Epithelial cell of proximal tubule (primary cell): Measurements from ENCODE around the gene RPP14. TPM values are rescaled to one million over a fixed set of nuclear protein-coding genes. Genes with fewer than 3 reads are reported as not detected.

Source experiments
- DNase-seq: peaks from one replicate; pipeline ENCODE4 v3.0.0-alpha.2; 2011; ENCODE audit warnings: low read depth
- H3K4me3 ChIP-seq: 2 replicates; pipeline ENCODE4 v1.5.1; 2011; ENCODE audit warnings: low read depth, mild to moderate bottlenecking, low read length
- total RNA-seq: library from RNA; depleted of rRNA; stranded (reverse); fragments of >200 nt; gene quantifications from 2 replicates; pipeline ENCODE4 v1.2.3, GENCODE V29; 2015
- TF ChIP-seq, protein P1 (sequence below): conservative IDR thresholded peaks from 2 replicates; pipeline ENCODE4 v1.5.1; 2012; ENCODE audit warnings: low read depth, mild to moderate bottlenecking, low read length

Gene RPP14
- total RNA-seq, 1 donor from 2014 or later: 7.6 TPM

DNA sequence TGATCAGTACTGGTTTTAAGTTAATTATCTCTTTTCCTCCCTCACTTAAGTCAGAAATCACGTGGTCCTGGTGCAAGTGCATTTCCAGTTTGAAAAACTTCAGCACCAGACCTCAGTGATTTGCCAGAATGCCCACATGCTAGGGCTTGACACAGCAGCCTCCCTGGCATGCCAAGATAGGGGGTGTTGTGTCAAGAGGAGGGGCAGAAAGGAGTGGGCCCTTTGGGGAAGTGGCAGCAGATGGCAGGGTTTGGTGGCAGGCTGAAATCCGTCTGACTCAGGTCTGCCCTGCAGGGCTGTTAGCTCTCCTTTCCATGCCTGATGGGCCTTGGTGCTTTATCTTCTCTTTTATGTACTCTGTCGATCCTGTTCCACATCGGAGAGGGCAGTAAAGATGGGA, 50.0 kb downstream of the RPP14 start:
- no peak for DNase-seq
- no peak overlapping the region for H3K4me3 ChIP-seq
- TF ChIP-seq, protein P1, sequence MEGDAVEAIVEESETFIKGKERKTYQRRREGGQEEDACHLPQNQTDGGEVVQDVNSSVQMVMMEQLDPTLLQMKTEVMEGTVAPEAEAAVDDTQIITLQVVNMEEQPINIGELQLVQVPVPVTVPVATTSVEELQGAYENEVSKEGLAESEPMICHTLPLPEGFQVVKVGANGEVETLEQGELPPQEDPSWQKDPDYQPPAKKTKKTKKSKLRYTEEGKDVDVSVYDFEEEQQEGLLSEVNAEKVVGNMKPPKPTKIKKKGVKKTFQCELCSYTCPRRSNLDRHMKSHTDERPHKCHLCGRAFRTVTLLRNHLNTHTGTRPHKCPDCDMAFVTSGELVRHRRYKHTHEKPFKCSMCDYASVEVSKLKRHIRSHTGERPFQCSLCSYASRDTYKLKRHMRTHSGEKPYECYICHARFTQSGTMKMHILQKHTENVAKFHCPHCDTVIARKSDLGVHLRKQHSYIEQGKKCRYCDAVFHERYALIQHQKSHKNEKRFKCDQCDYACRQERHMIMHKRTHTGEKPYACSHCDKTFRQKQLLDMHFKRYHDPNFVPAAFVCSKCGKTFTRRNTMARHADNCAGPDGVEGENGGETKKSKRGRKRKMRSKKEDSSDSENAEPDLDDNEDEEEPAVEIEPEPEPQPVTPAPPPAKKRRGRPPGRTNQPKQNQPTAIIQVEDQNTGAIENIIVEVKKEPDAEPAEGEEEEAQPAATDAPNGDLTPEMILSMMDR: no peak

GRCh38 chr3:58357402-58357801, 51.4 kb downstream of the RPP14 start:
- no peak for DNase-seq
- no peak overlapping the region for H3K4me3 ChIP-seq
- TF ChIP-seq, protein P1: no peak

- TF ChIP-seq, protein P1: no peak
- no peak for DNase-seq
- H3K4me3 ChIP-seq: no peak overlapping the region
Observed at GRCh38 chr3:58358092-58358491, 52.0 kb downstream of the RPP14 start.

DNA sequence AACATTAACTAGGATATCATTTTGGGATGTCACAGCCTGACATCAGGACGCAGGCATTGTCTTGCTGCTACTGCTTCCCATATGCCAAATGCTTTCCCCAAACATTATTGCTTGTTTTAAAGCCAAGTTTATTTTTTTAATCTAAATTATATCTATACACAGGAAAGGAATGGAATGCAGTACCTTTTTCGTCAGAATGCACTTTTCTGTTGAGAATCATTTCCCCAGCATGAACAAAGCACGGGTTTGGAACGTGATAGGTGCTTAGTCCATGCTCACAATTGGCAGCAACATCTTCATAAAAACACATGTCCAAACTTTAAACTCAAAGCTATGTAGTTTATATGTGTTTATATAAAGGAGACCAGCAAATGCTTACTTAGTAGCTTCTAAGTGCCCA, 52.8 kb downstream of the RPP14 start:
- TF ChIP-seq, protein P1: no peak
- DNase-seq: no peak
- H3K4me3 ChIP-seq: no peak overlapping the region

DNA sequence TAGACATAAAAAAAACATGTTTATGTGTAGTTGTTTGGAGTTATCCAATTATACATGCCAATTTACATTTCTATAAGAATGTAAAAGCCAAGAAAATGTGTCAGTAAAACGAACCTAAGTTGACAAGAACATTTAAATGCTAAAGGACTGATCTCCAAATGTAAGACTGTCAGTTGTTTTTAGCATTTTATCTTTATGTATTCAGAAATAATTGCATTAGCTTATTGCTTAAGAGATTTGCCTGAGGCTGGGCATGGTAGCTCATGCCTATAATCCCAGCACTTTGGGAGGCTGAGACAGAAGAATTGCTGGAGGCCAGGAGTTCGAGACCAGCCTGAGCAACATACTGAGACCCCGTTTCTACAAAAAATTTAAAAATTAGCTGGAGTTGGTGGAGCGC, 53.6 kb downstream of the RPP14 start:
- TF ChIP-seq, protein P1: no peak
- no peak for DNase-seq
- H3K4me3 ChIP-seq: no peak overlapping the region

- H3K4me3 ChIP-seq: no peak overlapping the region
- DNase-seq: no peak
- TF ChIP-seq, protein P1: no peak
Observed at GRCh38 chr3:58361866-58362265, 55.8 kb downstream of the RPP14 start.

DNA sequence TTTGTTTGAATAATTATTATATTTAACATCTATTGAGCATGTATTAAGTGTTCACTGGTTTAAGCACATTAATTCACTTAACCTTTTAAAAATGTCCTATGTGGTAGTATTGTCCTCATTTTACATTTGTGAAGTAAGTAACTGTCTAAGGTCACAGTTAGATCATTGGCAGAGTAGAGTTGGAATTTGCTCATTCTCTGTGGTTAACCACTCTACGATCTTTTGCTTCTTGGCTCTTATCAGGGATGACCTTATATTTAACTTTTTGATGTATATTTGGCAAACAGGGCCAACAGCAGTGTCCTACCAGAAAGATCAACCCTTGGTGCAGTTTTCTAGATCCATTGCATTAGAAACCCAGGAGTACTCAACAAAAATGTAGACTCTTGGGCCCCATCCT, 60.7 kb downstream of the RPP14 start:
- DNase-seq: no peak
- no peak overlapping the region for H3K4me3 ChIP-seq
- TF ChIP-seq, protein P1: no peak
